NCI-H2029 (cell line): ENCODE measurements around the gene ZNF345.

Experiments used
- DNase-seq: peaks from one replicate; lab custom pipeline; 2025; lab: John Stamatoyannopoulos, UW

ZNF345 gene

GRCh38 chr19:36850559-36851442 lies at the start of gene ZNF345:
TSS of gene ZNF345 (plus strand) at chr19:36850876. CDS start at chr19:36876831, 25,955 bp downstream.
- DNase-seq = peak; percentile 94

- no peak for DNase-seq
These were observed 45.3 kb upstream of the ZNF345 start for GRCh38 chr19:36805364-36805763.

DNA sequence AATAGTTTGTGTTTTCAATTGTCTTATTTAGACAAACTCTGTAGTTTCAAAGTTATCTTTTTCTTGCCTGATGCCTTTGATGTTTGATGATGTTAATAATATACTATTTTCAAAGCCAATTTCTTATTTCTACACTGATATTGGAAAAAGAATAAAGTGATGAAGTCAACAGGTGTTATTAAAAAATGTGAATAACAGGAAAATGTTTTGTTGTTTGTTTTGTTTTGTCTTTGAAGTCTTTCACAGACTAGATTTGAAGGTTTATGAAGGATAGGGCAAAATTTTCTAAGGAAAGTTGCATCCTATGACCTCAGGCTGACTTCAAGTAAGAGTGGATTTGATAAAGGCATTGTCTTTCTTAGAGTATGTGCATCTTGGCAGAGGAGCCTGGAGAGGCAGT lies 43.6 kb upstream of the ZNF345 start:
- no peak for DNase-seq

DNA sequence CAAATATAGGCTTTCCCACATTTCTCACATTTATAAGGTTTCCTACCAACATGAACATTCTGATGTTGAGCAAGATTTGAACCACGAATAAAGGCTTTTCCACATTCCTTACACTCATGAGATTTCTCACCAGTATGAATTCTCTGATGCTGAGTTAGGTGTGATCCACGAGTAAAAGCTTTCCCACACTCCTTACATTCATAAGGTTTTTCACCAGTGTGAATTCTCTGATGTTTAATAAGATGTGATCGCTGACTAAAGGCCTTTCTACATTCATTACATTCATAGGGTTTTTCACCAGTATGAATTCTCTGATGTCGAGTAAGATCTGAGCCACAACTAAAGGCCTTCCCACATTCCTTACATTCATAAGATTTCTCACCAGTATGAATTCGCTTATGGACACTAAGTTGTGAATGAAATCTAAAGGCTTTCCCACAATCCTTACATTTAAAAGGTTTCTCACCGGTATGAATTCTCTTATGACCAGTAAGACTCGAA lies 31.5 kb upstream of the ZNF345 start:
- no peak for DNase-seq

DNA sequence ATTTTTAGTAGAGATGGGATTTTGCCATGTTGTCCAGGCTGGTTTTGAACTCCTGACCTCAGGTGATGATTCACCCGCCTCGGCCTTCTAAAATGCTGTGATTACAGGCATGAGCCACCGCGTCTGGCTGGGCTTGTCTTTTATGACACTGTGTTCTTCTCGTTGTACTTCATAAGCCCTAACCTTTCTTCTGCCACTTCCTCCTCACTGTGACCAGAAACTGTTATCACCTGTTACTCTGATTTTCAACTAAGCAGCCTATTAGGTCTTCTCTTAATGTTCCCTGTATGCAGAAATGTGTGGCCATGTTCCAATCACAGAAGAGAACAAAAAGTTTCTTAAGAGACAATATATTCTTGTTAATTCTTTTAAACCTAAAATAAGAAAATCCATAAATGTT lies 28.9 kb upstream of the ZNF345 start:
- DNase-seq = no peak

- DNase-seq = no peak
These were observed 17.2 kb upstream of the ZNF345 start for GRCh38 chr19:36833430-36833829.

- no peak for DNase-seq
These were observed 13.3 kb upstream of the ZNF345 start for GRCh38 chr19:36837176-36837905.

DNA sequence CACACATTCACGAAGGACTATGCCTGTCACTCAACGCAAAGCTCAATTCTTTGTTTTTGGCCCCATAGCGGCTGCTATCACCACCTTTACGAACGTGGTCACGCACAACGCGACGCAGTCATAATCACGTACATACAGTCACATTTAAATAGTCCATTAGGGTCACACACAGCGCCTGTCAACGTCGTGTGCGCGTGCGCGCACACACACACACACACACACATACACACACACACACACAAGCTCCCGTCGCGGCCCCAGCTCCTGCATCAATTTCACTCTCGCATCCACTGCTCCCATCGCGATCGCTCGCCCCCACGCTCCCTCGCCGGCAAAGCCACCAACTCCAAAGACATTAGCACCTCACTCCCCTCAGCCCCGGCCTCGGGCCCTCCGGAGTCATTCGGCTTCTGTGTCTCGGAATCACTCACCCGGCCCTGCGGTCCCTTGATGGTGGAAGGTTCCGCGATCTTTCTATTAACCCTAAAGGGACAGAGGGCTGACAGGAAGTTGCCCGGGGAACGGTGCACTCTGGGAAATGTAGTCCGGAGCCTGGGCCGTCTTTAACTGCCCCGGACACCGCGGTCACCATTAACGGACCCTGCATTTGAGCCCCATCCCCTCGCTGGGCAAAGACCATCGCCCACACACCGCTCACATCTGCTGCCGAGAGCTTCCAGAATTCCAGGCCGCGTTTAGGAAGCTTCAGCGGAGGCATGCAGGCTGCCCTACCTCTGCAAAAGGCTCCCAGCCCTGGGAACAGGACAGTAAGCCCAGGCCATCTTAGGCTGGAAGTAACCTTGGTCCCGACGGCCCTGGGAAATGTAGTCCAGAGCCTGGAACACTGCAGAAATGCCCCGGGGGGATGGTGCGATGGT lies 12.5 kb upstream of the ZNF345 start, which contains the start of gene ZNF790:
Gene ZNF790, minus strand, starts transcription at position 482 of the 878 bp plus-strand sequence. CDS start 12,768 bp downstream, outside the sequence.
- peak; percentile 73 for DNase-seq

DNA sequence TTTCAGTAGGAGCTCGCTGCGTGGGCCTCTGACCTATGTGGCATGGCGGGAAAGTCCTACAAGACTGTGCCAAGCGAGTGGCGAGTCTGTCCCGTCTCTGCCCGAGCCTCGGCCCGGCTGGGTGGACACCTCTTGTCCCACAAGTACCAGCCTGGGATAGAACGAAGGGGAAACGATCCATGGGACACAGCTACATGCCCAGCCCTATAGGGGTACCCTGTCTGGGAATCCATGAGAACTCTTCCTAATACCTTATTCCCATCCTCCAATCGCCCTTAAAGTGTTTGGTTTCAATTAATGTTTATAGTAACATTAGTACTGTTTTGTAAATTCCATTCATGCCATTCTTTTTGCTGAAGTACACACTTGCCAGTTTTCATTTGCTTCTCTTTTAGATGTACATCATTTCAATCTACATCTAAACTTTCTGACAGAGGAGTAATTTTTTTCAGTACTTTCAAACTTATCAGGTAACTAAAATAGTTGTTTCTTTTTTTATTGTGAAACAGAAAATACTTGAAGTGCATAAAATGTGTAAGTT lies 11.8 kb upstream of the ZNF345 start:
- no peak for DNase-seq

GRCh38 chr19:36847968-36848367 lies 2.7 kb upstream of the ZNF345 start:
- DNase-seq = no peak

DNA sequence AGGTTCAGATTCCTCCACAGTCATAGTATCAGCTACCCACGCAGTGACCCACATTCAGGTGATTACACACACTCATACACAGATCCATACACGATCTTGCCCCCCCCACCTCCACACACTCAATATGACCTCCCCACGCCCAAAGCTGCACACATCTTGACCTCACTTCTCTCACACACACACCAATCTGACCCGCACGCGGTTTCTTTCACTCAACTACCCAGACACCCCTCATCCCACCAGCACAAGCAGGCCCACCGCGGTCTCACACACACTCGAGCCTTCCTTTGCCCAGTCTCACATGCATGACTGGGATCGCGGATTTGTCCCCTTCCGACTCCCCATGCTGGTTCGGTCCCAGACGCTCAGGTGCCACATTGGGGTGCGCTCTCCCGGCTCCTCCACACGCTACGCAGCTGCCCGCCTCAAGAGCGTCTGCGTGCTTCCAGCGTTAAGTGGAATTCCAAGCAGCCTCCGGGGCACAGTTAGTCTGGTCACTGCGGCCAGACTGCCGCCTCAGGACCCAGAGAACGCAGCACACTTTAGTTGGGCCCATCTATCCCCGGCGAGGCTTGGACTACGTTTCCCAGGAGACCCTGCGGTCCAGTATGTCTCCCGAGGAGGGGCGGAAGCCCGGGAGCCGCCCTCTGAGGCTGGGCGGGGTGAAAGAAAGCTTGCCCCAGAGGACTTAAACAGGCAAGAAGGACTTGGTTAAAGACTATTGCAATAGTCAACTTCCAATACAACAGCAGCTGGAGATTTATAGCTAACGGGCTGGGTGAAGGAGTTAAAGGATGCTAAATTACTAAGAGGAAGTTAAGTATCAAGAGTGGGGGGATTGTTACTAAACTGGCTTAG lies 746 bp upstream of the ZNF345 start:
- peak; percentile 81 for DNase-seq

DNA sequence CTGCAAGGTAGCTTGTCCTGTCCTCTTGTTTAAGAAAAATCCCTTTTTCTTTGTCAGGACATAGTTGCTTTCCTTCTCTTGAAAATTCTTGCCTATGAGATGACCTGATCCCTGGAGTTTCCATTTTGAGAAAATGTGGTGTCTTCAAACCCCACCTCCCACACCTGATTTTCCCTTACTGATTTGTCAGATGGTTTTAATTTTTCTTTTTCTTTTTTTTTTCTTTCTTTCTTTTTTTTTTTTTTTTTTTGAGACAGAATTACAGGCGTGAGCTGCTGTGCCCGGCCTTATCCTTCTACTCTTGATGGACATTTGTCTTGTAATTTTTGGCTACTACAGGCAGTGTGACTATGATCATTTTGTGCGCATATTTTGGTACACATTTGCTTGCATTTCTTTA lies 1.2 kb downstream of the ZNF345 start:
- DNase-seq = no peak

DNA sequence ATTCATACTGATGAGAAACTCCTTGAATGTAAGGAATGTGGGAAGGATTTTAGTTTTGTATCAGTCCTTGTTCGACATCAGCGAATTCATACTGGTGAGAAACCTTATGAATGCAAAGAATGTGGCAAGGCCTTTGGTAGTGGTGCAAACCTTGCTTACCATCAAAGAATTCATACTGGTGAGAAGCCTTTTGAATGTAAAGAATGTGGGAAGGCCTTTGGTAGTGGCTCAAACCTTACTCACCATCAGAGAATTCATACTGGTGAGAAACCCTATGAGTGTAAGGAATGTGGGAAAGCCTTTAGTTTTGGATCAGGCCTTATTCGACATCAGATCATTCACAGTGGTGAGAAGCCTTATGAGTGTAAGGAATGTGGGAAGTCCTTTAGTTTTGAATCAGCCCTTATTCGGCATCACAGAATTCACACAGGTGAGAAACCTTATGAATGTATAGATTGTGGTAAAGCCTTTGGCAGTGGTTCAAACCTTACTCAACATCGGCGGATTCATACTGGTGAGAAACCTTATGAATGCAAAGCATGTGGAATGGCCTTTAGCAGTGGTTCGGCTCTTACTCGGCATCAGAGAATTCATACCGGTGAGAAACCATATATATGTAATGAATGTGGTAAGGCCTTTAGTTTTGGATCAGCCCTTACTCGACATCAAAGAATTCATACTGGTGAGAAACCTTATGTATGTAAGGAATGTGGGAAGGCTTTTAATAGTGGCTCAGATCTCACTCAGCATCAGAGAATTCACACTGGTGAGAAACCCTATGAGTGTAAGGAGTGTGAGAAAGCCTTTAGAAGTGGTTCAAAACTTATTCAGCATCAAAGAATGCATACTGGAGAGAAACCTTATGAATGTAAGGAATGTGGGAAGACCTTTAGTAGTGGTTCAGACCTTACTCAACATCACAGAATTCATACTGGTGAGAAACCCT lies 26.6 kb downstream of the ZNF345 start:
- no peak for DNase-seq

DNA sequence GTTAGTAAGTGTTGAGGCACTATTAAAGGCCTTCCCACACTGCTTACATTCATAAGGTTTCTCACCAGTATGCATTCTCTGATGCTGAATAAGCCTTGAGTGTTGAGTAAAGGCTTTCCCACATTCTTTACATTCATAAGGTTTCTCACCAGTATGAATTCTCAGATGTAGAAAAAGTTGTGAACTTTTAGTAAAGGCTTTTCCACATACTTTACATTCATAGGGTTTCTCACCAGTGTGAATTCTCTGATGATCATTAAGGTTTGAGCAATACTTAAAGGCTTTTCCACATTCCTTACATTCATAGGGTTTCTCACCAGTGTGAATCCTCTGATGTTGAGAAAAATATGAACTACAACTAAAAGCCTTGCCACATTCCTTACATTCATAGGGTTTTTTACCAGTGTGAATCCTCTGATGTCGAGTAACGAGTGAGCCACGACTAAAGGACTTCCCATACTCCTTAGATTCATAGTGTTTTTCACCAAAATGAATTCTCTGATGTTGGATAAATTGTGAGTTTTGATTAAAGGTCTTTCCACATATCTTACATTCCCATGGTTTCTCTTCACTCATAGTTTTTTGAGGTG lies 41.2 kb downstream of the ZNF345 start:
- DNase-seq = no peak

DNA sequence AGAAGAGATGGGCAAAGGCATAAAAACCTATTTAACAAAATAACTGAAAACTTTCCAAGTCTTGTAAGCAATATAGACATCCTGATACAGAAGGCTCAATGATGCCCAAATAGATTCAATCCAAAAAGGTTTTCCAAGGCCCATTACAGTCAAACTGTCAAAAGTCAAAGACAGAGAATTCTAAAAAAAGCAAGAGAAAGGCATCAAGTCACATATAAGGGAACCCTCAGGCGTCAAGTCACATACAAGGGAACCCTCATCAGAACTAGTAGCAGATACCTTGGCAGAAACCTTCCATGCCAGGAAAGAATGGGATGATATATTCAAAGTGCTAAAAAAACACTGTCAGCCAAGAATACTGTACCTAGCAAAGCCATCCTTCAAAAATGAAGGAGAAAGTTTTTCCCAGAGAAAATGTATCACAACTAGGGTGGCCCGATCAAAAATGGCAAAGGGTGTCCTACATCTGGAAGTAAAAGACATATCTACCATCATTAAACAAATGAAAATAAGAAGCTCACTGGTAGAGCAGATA lies 44.2 kb downstream of the ZNF345 start:
- DNase-seq = no peak

GRCh38 chr19:36898422-36898821 lies 47.7 kb downstream of the ZNF345 start:
- DNase-seq = no peak

DNA sequence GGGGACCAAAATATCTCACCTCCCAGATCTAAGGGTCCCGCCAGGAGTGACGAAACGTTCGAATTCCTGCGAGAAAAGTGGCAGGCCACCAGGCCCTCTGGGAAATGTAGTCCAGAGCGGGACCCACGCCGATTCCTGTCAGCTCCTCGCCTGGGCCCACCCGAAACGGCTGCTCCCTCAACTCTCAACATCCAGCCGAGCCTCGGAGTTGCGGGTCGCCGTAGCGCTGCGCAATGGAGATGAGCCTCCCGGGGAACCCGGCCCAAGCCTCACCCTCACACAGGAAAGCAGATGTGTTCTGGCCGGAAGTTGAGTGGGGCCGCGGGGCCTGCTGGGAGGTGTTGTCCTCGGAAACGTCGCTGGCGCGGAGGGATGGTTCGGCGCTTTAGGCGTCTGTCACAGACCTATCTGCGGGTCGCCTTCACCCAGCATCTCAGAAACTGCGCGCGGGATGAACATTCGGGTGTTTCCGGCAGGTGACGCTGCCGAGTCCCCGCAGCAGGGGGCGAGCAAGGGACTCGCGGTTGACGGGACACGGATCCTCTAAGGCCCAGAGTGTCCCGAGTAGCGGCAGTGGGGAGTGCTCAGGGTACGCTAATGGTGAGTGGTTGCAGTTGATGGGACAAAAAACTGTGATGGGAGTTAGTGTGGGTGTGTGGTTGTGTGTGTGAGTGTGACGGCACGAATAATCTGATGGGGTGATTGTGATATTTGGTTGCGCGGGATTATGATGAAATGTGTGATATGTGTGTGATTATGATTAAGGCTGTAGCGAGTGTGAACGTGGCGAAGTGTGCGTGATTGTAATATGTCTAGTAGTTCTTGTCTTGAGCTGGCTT lies 65.5 kb downstream of the ZNF345 start, which contains the start of the genes ZNF568 and ZNF829:
Gene ZNF568, plus strand, starts transcription at position 341 of the 839 bp plus-strand sequence. CDS start 6,439 bp downstream, outside the sequence.
Gene ZNF829, minus strand, starts transcription at position 300 of the 839 bp plus-strand sequence. CDS start 1,124 bp downstream, outside the sequence.
- peak; percentile 86 for DNase-seq

- DNase-seq = no peak
These were observed 66.3 kb downstream of the ZNF345 start for GRCh38 chr19:36916991-36917390.
